HCT116 (cell line): Measurements from ENCODE around the gene TMEM204. TPM values are rescaled to one million over a fixed set of nuclear protein-coding genes. Genes with fewer than 3 reads are reported as not detected.

Experiments
- ATAC-seq: fragments of 200-7000 bp; cut with Tn5 transposase; 2 replicates; pipeline ENCODE4 v1.9.1; 2020; ENCODE audit warnings: mild to moderate bottlenecking, moderate library complexity
- BruUV-seq: library from RNA; stranded (reverse); fragments of 400-500 nt; replicated peaks from 2 replicates; lab custom pipeline; 2021; lab: Mats Ljungman, UMichigan
- CTCF ChIA-PET: fragments of 300-600 bp; sonication (Branson Sonifier 250); formaldehyde crosslinking; loops from one replicate; lab custom pipeline; 2021; ENCODE audit warnings: antibody characterized with exemption; lab: Charles Lee
- POLR2A ChIA-PET: fragments of 300-600, 350-600 bp; sonication (Branson Sonifier 250); formaldehyde crosslinking; loops from one replicate; lab custom pipeline; 2021; ENCODE audit warnings: antibody characterized with exemption; lab: Charles Lee
- RAD21 ChIA-PET, 2 experiments: fragments of 300-600 bp; sonication (Branson Sonifier 250); formaldehyde crosslinking; loops; one replicate each; lab custom pipeline; 2023; ENCODE audit warnings: low total read pairs in 2 of 2; ENCODE audit not compliant: uncharacterized antibody in 2 of 2, unreplicated experiment in 2 of 2, low non-redundant PET in 1 of 2; lab: Charles Lee
- DNase-seq: peaks from one replicate; pipeline ENCODE4 v3.0.0-alpha.2; 2010; ENCODE audit warnings: low read depth, low spot score
- H2AFZ ChIP-seq: fragments of 200-600 bp; shearing (Covaris generic), sonication (generic); 2 replicates; pipeline ENCODE4 v1.6.1; 2017; ENCODE audit warnings: low read depth, mixed run types, mixed read lengths, antibody characterized with exemption, low read length; ENCODE audit not compliant: poor library complexity, severe bottlenecking
- H3K27ac ChIP-seq: 2 replicates; pipeline ENCODE4 v1.5.1; 2012; ENCODE audit warnings: low read depth, low read length
- H3K27me3 ChIP-seq: fragments of 200-600 bp; sonication (generic); 2 replicates; pipeline ENCODE4 v1.6.1; 2016; ENCODE audit warnings: mixed run types, low read length, mixed read lengths; ENCODE audit not compliant: insufficient read depth
- H3K36me3 ChIP-seq, 2 experiments: fragments of 200-500 bp in 1 of 2; fragments of 200-600 bp in 1 of 2; sonication (Bioruptor generic) in 1 of 2; sonication (generic) in 1 of 2; 2 replicates each; pipeline versions ENCODE4 v1.5.1 to v1.6.1; 2014 to 2016; ENCODE audit warnings: low read length in 2 of 2, inconsistent platforms in 1 of 2, mixed read lengths in 1 of 2, mixed run types in 1 of 2; ENCODE audit not compliant: insufficient read depth in 2 of 2, control insufficient read depth in 1 of 2
- H3K4me1 ChIP-seq, 2 experiments: fragments of 200-600 bp in 1 of 2; sonication (generic) in 1 of 2; 2 replicates each; pipeline versions ENCODE4 v1.5.1 to v1.6.1; 2012 to 2017; ENCODE audit warnings: low read length in 2 of 2, inconsistent platforms in 1 of 2, mild to moderate bottlenecking in 1 of 2, mixed read lengths in 1 of 2, mixed run types in 1 of 2, moderate library complexity in 1 of 2; ENCODE audit not compliant: insufficient read depth in 2 of 2, control insufficient read depth in 1 of 2
- H3K4me2 ChIP-seq: fragments of 200-600 bp; sonication (generic); 2 replicates; pipeline ENCODE4 v1.6.1; 2017; ENCODE audit warnings: mixed run types, low read length, mixed read lengths
- H3K4me3 ChIP-seq, 2 experiments: fragments of 200-600 bp in 1 of 2; sonication (generic) in 1 of 2; replicated peaks in 1 of 2; 2 replicates each; pipeline ENCODE4 v1.5.1; 2011 to 2016; ENCODE audit warnings: low read length in 2 of 2, control low read depth in 1 of 2, low read depth in 1 of 2, mild to moderate bottlenecking in 1 of 2, mixed read lengths in 1 of 2, mixed run types in 1 of 2
- H3K79me2 ChIP-seq: fragments of 200-600 bp; sonication (generic); 2 replicates; pipeline ENCODE4 v1.6.1; 2017; ENCODE audit warnings: mild to moderate bottlenecking, mixed run types, low read length, moderate library complexity, mixed read lengths; ENCODE audit not compliant: insufficient read depth
- H3K9ac ChIP-seq: fragments of 200-600 bp; sonication (generic); 2 replicates; pipeline ENCODE4 v1.6.1; 2016; ENCODE audit warnings: low read length, mixed read lengths
- H3K9me2 ChIP-seq: fragments of 200-600 bp; sonication (generic), shearing (Covaris generic); 2 replicates; pipeline ENCODE4 v1.6.1; 2017; ENCODE audit warnings: mixed run types, mild to moderate bottlenecking, moderate library complexity; ENCODE audit not compliant: insufficient read depth
- H3K9me3 ChIP-seq, 2 experiments: fragments of 200-500 bp in 1 of 2; fragments of 200-600 bp in 1 of 2; sonication (Bioruptor generic) in 1 of 2; sonication (generic) in 1 of 2; 2 replicates each; pipeline ENCODE4 v1.6.1; 2014 to 2017; ENCODE audit warnings: low read length in 2 of 2, mixed read lengths in 2 of 2, inconsistent platforms in 1 of 2, low read depth in 1 of 2, mild to moderate bottlenecking in 1 of 2, mixed run types in 1 of 2, moderate library complexity in 1 of 2; ENCODE audit not compliant: control insufficient read depth in 1 of 2, insufficient read depth in 1 of 2
- H4K20me1 ChIP-seq: fragments of 200-600 bp; sonication (generic), shearing (Covaris generic); 2 replicates; pipeline ENCODE4 v1.6.1; 2017; ENCODE audit warnings: mixed run types, mild to moderate bottlenecking, moderate library complexity; ENCODE audit not compliant: insufficient read depth
- ATF3 ChIP-seq: IDR thresholded peaks from 2 replicates; pipeline ENCODE4 v1.6.1; 2012
- CBX3 ChIP-seq: IDR thresholded peaks from 2 replicates; pipeline ENCODE4 v1.6.1; 2012; ENCODE audit warnings: low read depth
- CEBPB ChIP-seq: IDR thresholded peaks from 2 replicates; pipeline ENCODE4 v1.6.1; 2012; ENCODE audit warnings: low read depth
- CTCF ChIP-seq, 3 experiments: fragments of 200-600 bp in 1 of 3; sonication (generic) in 1 of 3; IDR thresholded peaks in 2 of 3; conservative IDR thresholded peaks in 1 of 3; 2 replicates each; pipeline ENCODE4 v1.5.1; 2012 to 2017; ENCODE audit warnings: low read depth in 2 of 3, low read length in 2 of 3, antibody characterized with exemption in 1 of 3, borderline replicate concordance in 1 of 3, control low read depth in 1 of 3, mild to moderate bottlenecking in 1 of 3, mixed read lengths in 1 of 3, mixed run types in 1 of 3, moderate library complexity in 1 of 3; ENCODE audit not compliant: insufficient read depth in 1 of 3
- EZH2 ChIP-seq: fragments of 200-600 bp; sonication (generic); IDR thresholded peaks from 2 replicates; pipeline ENCODE4 v1.6.1; 2017; ENCODE audit warnings: antibody characterized with exemption, mixed run types
- EZH2phosphoT487 ChIP-seq: fragments of 200-600 bp; IDR thresholded peaks from 2 replicates; pipeline ENCODE4 v1.6.1; 2018; ENCODE audit warnings: antibody characterized with exemption, borderline replicate concordance
- FOSL1 ChIP-seq: IDR thresholded peaks from 2 replicates; pipeline ENCODE4 v1.6.1; 2012; ENCODE audit warnings: low read depth
- JUND ChIP-seq: IDR thresholded peaks from 2 replicates; pipeline ENCODE4 v1.6.1; 2012
- MAX ChIP-seq: IDR thresholded peaks from 2 replicates; pipeline ENCODE4 v1.6.1; 2012
- POLR2AphosphoS5 ChIP-seq: IDR thresholded peaks from 2 replicates; pipeline ENCODE4 v1.6.1; 2011; ENCODE audit warnings: mild to moderate bottlenecking, low read depth, low read length, moderate library complexity
- RAD21 ChIP-seq: IDR thresholded peaks from 2 replicates; pipeline ENCODE4 v1.6.1; 2012; ENCODE audit warnings: low read depth, mild to moderate bottlenecking
- REST ChIP-seq: IDR thresholded peaks from 2 replicates; pipeline ENCODE4 v1.6.1; 2012; ENCODE audit warnings: low read depth
- SIN3A ChIP-seq: IDR thresholded peaks from 2 replicates; pipeline ENCODE4 v1.6.1; 2012; ENCODE audit warnings: low read depth
- SP1 ChIP-seq: IDR thresholded peaks from 2 replicates; pipeline ENCODE4 v1.6.1; 2012; ENCODE audit warnings: low read depth
- TCF7L2 ChIP-seq: IDR thresholded peaks from 2 replicates; pipeline ENCODE4 v1.7.0; 2011; ENCODE audit warnings: borderline replicate concordance, inconsistent platforms; ENCODE audit not compliant: insufficient read depth, insufficient read length; ENCODE audit errors: extremely low read depth
- ZFX ChIP-seq: fragments of 450-650 bp; IDR thresholded peaks from 2 replicates; pipeline ENCODE4 v1.6.1; 2017
- ZNF274 ChIP-seq: fragments of 200-500 bp; sonication (Bioruptor generic); IDR thresholded peaks from 2 replicates; pipeline ENCODE4 v1.6.1; 2014; ENCODE audit warnings: mild to moderate bottlenecking, low read depth, low read length, inconsistent platforms
- intact Hi-C: fragments of 100-400 bp; cut with micrococcal nuclease; formaldehyde crosslinking; loops from 2 replicates; pipeline ENCODE4 v1.10.0; 2022
- total RNA-seq: library from RNA; stranded (reverse); gene quantifications from one replicate; pipeline ENCODE4 v1.2.1, GENCODE V29; 2021; ENCODE audit not compliant: unreplicated experiment

Gene TMEM204
- total RNA-seq, 1 experiment from 2014 or later = 0.22 TPM

GRCh38 chr16:1550696-1551095 is 17.2 kb downstream of the TMEM204 start (continued):
- TF ChIP-seq TCF7L2 (no peak), ZFX (no peak), POLR2AphosphoS5 (no peak), ZNF274 (no peak), EZH2phosphoT487 (no peak), CTCF (IDR thresholded peaks at IDR 0.05 in 2 of 3, conservative IDR thresholded peaks at IDR 0.05 in 1 of 3; ENCODE audit: borderline replicate concordance in 1 of 3, insufficient read depth in 1 of 3, low read depth in 2 of 3, low read length in 2 of 3) (no peak)

GRCh38 chr16:1551166-1551565 is 17.7 kb downstream of the TMEM204 start:
- Histone ChIP-seq H3K9me3 (no peaks in the 10 kb centered on the region), H4K20me1 (no peaks in the 10 kb centered on the region), H3K4me3 (no peak overlapping the region), H3K27ac (no peak overlapping the region), H2AFZ (no peak overlapping the region), H3K79me2 (no peaks in the 10 kb centered on the region), H3K9me2 (no peaks in the 10 kb centered on the region), H3K4me2 (no peak overlapping the region), H3K27me3 (no peaks in the 10 kb centered on the region), H3K4me1 (no peaks in the 10 kb centered on the region), H3K9ac (no peak overlapping the region), H3K36me3 (no peaks in the 10 kb centered on the region; a peak in 1 of 4 replicates)
- RAD21 ChIA-PET = no interaction called here
- DNase-seq = no peak
- no TSS peak for BruUV-seq
- no peak for ATAC-seq
- intact Hi-C loops = no loop called here
- CTCF ChIA-PET = no interaction called here
- POLR2A ChIA-PET = no interaction called here
- no peak for TF ChIP-seq TCF7L2
- no peak for TF ChIP-seq EZH2
- TF ChIP-seq CTCF (IDR thresholded peaks at IDR 0.05 in 2 of 3, conservative IDR thresholded peaks at IDR 0.05 in 1 of 3; ENCODE audit: borderline replicate concordance in 1 of 3, insufficient read depth in 1 of 3, low read depth in 2 of 3, low read length in 2 of 3) = no peak
- TF ChIP-seq EZH2phosphoT487 = no peak
- TF ChIP-seq FOSL1 = no peak
- no peak for TF ChIP-seq JUND
- TF ChIP-seq REST = no peak
- no peak for TF ChIP-seq CEBPB
- TF ChIP-seq CBX3 = no peak
- TF ChIP-seq SIN3A = no peak
- no peak for TF ChIP-seq SP1
- TF ChIP-seq RAD21 = no peak
- no peak for TF ChIP-seq ATF3
- TF ChIP-seq POLR2AphosphoS5 = no peak
- TF ChIP-seq MAX = no peak
